Measurements from ENCODE around the gene FJX1. TPM values are rescaled to one million over a fixed set of nuclear protein-coding genes. Genes with fewer than 3 reads are reported as not detected.

FJX1 gene
- total RNA-seq, 2 donors from 2014 or later: 0.55 to 1.8 TPM

DNA sequence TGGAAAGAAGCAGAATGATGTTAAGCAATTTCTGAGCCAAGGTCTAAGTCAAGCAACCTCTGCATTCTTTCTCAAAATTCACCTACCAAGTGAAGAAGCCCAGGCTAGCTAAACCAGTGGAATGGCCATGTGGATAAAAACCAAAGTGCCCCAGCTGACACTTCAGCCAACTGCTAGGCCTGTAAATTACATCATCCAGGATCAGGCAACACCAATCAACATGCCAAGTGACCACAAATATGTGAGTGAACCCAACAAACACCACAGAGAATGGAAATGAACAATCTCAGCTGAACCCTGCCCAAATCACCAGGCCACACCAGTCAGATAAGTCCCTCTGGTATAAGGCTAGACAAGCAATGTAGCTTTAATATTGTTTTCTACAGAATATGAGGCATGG is 25.1 kb upstream of the FJX1 start:
- Mint-ChIP-seq H3K4me1 (ENCODE audit: low read depth in 2 of 2) (peaks cover 0 to 1% of the 10 kb centered on the region in 2 donors), H3K27ac (no peak overlapping the region), H3K4me3 (no peak overlapping the region)

DNA sequence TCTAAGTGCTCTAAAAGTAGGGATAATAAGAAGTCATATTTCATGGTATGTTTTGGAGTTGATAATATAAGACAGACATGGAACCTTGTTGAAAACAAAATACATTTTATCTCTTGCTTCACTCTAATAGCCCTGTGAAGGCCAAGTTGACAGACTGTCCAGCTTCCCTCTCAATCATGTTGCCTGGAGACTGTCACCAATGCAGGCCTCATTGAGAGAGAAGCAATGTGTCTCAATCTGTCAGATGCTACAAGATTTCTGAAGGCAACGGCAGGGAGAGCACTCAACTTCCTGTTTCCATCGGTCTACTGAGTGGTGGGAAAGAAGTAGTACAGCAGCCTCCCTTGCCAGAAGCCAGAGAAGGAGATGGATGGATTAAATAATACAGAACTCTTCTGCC is 23.6 kb upstream of the FJX1 start:
- peaks cover 0 to 5% of the 10 kb centered on the region in 2 donors for H3K4me1 Mint-ChIP-seq (ENCODE audit: low read depth in 2 of 2)
- H3K27me3 Mint-ChIP-seq: peaks cover 32 to 49% of the 10 kb centered on the region in 2 donors
- ATAC-seq: no peak
- no peak for DNase-seq (ENCODE audit: low spot score)
- H3K9me3 Mint-ChIP-seq: no peaks in the 10 kb centered on the region
- H3K36me3 Mint-ChIP-seq: no peaks in the 10 kb centered on the region
- no peak overlapping the region for H3K27ac Mint-ChIP-seq
- H3K4me3 Mint-ChIP-seq: no peak overlapping the region

More for the DNA sequence above, 25.1 kb upstream of the FJX1 start:
- DNase-seq (ENCODE audit: low spot score) (no peak), ATAC-seq (no peak)
- H3K27me3 Mint-ChIP-seq: peaks cover 34 to 56% of the 10 kb centered on the region in 2 donors
- no peaks in the 10 kb centered on the region for H3K36me3 Mint-ChIP-seq
- H3K9me3 Mint-ChIP-seq: no peaks in the 10 kb centered on the region

DNA sequence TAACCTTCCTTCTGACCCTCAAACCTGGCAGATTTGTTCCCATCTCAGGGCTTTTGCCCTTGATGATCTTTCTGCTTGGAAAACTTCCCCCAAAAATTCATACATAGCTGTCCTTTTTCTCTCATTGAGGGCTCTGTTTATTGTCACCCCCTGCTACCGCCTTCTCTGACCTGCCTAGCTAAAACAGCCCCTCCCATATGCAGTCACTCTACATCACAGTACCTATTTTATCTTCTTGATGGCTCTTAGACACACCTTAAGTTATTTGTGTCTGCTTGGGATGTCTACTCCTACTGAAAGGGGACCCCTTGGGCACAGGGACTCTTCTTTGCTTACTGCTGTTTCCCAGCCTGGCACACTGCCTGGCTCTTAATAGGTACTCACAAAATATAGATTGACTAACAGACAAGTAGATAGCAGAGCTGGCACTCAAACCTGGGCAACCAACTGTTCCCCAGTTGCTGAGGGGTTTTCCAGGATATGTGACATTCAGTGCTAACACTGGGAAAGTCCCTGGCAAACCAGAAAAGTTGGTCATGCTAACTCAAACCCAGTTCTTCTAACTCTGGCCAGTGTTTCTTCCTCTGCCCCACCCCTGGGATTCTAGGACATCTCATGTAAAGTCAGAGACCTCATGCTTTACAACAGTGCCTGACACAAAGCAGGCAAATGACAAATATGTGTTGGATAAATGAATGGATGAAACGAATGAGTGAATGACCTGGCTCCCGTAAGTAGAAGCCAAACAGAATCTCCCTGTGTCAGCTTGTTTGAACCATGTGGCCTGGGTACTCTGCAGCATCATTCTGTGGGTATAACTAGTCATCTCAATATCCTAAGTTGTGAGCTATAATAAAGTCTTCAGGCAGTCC is 19.8 kb upstream of the FJX1 start:
- Mint-ChIP-seq H3K4me3 (no peak overlapping the region), H3K27me3 (peaks cover 27 to 35% of the 10 kb centered on the region in 2 donors), H3K27ac (peak overlapping the region in 1 of 2 donors; percentile 7), H3K4me1 (ENCODE audit: low read depth in 2 of 2) (peaks cover 0 to 5% of the 10 kb centered on the region in 2 donors), H3K9me3 (no peaks in the 10 kb centered on the region), H3K36me3 (no peaks in the 10 kb centered on the region)
- no peak for DNase-seq (ENCODE audit: low spot score)
- ATAC-seq: peak; percentile 60 to 68

DNA sequence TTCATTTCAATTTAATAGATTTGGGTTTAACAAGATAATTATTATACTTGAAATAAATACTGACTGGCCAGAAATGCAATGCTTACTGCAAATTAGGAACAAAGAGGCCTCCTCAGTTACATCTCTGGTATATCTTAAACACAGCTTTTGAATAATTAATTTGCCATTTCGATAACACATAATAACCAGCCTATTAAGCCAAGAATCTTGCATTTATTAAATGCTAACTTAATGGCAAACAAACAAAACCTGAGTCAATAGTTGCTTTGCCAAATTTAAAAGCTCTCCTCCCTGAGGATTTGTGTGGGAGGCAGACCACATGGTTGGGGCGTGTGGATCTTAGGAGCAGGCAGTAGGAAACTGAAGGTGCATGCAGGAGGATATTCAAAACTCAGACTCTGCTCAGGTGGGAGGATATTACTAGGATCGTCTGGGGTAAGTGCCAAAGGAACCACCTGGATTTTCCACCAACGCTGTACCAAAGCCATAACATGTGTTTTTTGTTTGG is 17.9 kb upstream of the FJX1 start:
- DNase-seq (ENCODE audit: low spot score): no peak

DNA sequence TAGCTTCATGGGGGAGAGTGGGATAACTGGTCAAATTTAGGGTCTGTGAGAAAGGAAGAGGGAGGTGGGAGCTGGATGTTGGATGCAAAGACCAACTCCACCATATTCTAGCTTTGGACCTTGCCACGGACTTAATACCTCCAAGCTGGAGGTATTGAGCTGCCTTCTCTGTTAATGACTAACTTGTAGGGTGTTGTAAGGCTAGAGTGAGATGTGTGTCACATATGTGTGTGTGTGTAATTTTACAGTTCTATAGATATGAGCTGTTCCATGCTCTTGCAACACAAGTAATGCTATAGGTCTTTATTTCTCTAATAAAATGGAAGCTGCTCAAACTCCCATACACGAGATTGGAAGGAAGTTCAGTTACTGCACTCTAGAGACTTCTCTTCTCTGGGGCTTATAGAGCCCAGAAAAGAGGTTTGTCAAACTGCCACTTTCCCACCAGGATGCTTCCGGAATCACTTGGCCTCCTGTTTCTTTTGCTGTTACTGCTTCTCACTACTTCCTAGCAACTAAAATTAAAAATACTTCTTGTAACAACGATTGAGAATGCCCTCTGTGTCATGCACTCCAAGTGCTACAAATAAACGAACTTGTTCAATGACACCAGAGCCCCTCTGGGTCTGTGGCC is 16.0 kb upstream of the FJX1 start:
- Mint-ChIP-seq H3K9me3 (no peaks in the 10 kb centered on the region), H3K4me3 (no peak overlapping the region), H3K36me3 (no peaks in the 10 kb centered on the region), H3K27me3 (peaks cover 27% of the 10 kb centered on the region in 2 donors), H3K27ac (no peak overlapping the region), H3K4me1 (ENCODE audit: low read depth in 2 of 2) (peaks cover 0 to 5% of the 10 kb centered on the region in 2 donors)
- DNase-seq (ENCODE audit: low spot score): no peak
- ATAC-seq: no peak

More for the DNA sequence above, 17.9 kb upstream of the FJX1 start:
- ATAC-seq: no peak
- Mint-ChIP-seq H3K4me3 (no peak overlapping the region), H3K36me3 (no peaks in the 10 kb centered on the region), H3K27me3 (peaks cover 27 to 28% of the 10 kb centered on the region in 2 donors), H3K27ac (no peak overlapping the region), H3K4me1 (ENCODE audit: low read depth in 2 of 2) (peaks cover 0 to 5% of the 10 kb centered on the region in 2 donors), H3K9me3 (no peaks in the 10 kb centered on the region)

DNA sequence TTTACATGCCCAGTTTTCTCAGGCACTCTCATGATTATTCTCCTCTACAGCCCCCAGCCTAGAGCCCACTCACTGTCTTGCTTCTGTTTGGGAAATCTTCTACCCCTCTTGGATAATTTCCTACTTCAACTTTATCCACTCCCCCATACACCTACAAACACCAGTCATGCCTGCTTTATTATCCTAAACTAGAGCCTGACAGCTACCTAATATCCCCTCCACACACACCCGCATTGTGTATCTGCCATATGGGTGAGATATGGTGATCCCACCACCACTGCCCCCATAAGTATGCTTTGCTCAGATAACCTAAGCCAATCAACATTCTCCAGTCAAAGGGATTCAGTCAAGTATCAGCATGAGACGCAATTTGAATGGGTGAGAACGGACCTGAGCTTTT is 15.3 kb upstream of the FJX1 start:
- no peak for ATAC-seq
- Mint-ChIP-seq H3K27ac (no peak overlapping the region), H3K9me3 (no peaks in the 10 kb centered on the region), H3K4me1 (ENCODE audit: low read depth in 2 of 2) (peaks cover 0 to 5% of the 10 kb centered on the region in 2 donors), H3K36me3 (no peaks in the 10 kb centered on the region), H3K27me3 (peaks cover 25 to 27% of the 10 kb centered on the region in 2 donors), H3K4me3 (no peak overlapping the region)
- DNase-seq (ENCODE audit: low spot score): no peak

DNA sequence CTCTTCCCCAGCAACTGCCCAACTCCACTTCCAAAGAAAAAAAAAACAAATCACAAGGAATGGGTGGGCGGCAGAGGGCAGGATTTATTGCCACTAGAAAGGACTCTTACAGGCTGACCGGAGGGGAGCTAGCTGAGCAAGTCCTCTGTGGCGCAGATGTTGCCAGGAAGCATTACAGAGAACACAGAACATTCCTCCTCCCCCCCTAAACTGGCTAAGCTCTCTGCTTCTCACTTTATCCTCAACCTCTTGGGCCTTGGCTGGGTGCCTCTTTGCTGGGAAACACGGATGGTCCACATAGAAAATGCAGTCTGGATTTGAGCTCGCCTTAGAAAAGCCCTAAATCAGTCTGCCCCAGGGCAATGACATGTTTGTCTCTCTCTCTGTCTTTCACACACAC is 12.6 kb upstream of the FJX1 start:
- no peak for DNase-seq (ENCODE audit: low spot score)

DNA sequence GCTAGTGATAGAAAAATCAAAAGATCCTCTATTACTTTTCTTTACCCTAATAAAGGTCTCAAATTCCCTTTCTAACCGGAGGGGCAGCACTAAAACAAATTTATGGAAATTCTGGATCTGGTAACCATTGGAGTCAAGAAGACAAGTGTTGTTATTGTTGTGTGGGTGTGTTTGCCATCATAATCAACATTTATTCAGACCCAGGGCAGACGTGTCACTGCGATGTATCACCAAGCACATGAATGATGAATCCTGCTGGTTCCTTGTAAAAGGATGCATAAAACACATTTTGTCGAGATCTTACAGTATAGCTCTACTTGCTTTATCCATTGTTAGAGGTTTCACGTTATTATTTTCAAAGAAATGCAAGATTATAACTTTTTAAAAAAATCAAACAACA is 12.1 kb upstream of the FJX1 start:
- Mint-ChIP-seq H3K27me3 (peaks cover 26 to 27% of the 10 kb centered on the region in 2 donors), H3K4me1 (ENCODE audit: low read depth in 2 of 2) (no peaks in the 10 kb centered on the region), H3K27ac (no peak overlapping the region), H3K36me3 (no peaks in the 10 kb centered on the region), H3K4me3 (no peak overlapping the region), H3K9me3 (no peaks in the 10 kb centered on the region)
- DNase-seq (ENCODE audit: low spot score) (no peak), ATAC-seq (no peak)

More for the DNA sequence above, 12.6 kb upstream of the FJX1 start:
- Mint-ChIP-seq H3K27ac (no peak overlapping the region), H3K9me3 (no peaks in the 10 kb centered on the region), H3K36me3 (no peaks in the 10 kb centered on the region), H3K4me3 (no peak overlapping the region), H3K27me3 (peaks cover 26% of the 10 kb centered on the region in 2 donors), H3K4me1 (ENCODE audit: low read depth in 2 of 2) (no peaks in the 10 kb centered on the region)
- ATAC-seq: no peak

DNA sequence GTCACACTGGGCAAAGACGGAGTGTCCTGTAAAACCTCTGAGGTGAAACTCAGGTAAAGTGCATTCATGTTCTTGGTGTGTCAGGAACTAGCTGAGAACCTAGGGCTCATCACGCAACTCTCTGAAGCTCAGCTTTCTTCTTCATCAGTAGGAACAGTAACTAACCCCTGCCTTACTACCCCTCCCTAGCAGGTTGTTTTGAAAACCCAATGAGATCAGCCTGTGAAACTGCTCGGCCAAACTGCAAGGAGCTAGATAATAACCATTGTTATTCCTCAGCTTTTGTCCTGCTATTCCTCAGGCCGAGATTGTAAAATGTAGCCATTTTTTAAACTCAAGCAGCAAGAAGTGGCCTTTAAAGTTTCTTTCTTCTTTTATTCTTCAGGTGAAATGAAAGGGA is 9.8 kb upstream of the FJX1 start:
- H3K36me3 Mint-ChIP-seq: no peaks in the 10 kb centered on the region
- peaks cover 28 to 41% of the 10 kb centered on the region in 2 donors for H3K27me3 Mint-ChIP-seq
- H3K9me3 Mint-ChIP-seq: no peaks in the 10 kb centered on the region
- DNase-seq (ENCODE audit: low spot score): no peak
- no peak for ATAC-seq
- H3K4me1 Mint-ChIP-seq (ENCODE audit: low read depth in 2 of 2): peaks cover 0 to 4% of the 10 kb centered on the region in 2 donors
- no peak overlapping the region for H3K4me3 Mint-ChIP-seq
- no peak overlapping the region for H3K27ac Mint-ChIP-seq

DNA sequence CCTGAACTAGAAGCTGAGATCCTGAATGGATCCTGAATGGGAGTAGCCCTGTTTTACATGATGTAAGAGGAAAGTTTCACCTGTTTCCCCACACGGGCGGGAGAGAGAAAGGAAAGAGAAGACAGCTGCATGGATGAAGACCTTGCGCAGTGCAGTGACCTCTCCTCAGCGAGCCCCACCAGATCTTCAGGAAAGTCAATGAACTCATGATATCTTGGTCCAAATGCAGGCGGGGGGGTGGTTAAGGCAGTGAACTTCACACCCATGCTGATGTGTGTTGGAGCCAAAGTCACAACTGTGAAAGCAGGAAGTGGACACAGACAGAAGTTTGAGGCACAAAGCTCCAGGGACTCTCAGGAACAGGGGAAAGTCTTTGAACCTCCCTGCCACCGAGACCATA is 8.6 kb upstream of the FJX1 start:
- Mint-ChIP-seq H3K4me3 (no peak overlapping the region), H3K27ac (no peak overlapping the region), H3K27me3 (peaks cover 23 to 50% of the 10 kb centered on the region in 2 donors), H3K36me3 (no peaks in the 10 kb centered on the region), H3K9me3 (no peaks in the 10 kb centered on the region), H3K4me1 (ENCODE audit: low read depth in 2 of 2) (peaks cover 0 to 4% of the 10 kb centered on the region in 2 donors)
- no peak for ATAC-seq
- no peak for DNase-seq (ENCODE audit: low spot score)

DNA sequence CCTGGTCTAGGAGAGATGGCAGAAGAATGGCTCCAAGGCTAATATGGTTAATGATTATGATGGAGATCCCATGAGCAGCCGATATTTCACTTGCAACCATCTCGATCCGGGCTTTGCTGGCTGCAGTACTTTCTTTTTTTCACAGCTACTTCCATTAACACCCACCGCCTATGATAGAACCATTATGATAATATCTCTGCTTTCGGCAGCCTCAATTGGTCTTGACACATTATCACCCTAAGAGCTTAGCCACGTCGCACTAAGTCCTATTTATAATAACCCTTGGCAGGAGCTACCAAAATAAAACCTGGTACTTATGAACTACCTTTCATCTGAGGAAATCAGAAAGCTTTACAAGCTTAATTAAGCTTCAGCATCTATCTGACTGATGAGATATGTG is 7.6 kb upstream of the FJX1 start:
- no peak overlapping the region for H3K27ac Mint-ChIP-seq
- H3K36me3 Mint-ChIP-seq: no peaks in the 10 kb centered on the region
- DNase-seq (ENCODE audit: low spot score) (no peak), ATAC-seq (no peak)
- H3K4me3 Mint-ChIP-seq: no peak overlapping the region
- peaks cover 27 to 56% of the 10 kb centered on the region in 2 donors for H3K27me3 Mint-ChIP-seq
- H3K9me3 Mint-ChIP-seq: no peaks in the 10 kb centered on the region
- peaks cover 0 to 4% of the 10 kb centered on the region in 2 donors for H3K4me1 Mint-ChIP-seq (ENCODE audit: low read depth in 2 of 2)

DNA sequence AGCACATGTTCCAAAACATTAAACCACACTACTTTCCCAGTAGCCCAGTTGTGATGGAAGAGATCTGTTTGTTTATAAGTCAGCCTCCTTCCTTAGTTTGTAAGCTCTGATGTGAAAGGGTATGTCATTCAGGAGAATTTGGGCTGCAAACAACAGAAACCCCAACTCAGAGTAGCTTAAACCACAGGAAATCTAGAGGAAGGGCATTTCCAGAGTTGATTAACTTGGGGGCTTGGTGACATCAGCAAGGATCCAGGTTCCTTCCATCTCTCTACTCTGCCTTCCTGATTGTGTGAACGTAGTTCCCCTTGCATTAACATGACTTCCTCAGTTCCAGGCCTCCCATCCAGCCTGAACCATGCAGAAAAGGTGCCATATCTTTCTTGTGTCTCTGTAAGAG is 6.5 kb upstream of the FJX1 start:
- H3K27ac Mint-ChIP-seq: no peak overlapping the region
- H3K36me3 Mint-ChIP-seq: no peaks in the 10 kb centered on the region
- peaks cover 0 to 4% of the 10 kb centered on the region in 2 donors for H3K4me1 Mint-ChIP-seq (ENCODE audit: low read depth in 2 of 2)
- no peaks in the 10 kb centered on the region for H3K9me3 Mint-ChIP-seq
- peaks cover 27 to 60% of the 10 kb centered on the region in 2 donors for H3K27me3 Mint-ChIP-seq
- DNase-seq (ENCODE audit: low spot score) (no peak), ATAC-seq (no peak)
- no peak overlapping the region for H3K4me3 Mint-ChIP-seq

DNA sequence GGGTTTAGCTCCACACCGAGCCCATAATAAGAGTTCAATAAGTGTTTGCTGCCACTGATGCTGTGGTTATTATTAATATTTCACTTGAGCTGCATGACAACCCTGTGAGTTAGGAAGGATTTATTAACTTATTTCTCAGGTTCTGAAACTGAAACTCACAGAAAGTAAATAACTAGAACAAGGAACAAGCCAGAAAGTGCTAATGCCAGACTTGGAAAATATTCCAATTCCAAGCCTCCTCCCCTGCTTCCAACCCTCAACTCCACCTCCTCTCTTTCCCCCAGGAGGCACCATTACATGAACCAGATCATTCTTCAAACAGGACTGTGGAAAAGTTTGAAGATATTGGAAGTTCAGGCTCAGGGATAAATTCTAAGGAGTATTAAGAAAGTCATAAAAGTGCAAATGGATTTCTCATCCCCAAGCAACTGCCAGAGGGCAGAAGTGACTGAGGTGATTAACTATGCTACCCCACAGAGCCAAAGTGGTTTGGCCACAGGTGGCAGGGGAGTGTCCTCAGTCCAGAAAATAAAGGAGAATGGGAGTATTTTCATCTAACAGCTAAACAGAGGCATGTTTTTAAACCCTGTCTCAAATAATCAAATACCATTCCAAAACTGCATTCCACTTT is 3.2 kb upstream of the FJX1 start:
- ATAC-seq (no peak), DNase-seq (ENCODE audit: low spot score) (no peak)
- Mint-ChIP-seq H3K4me1 (ENCODE audit: low read depth in 2 of 2) (peaks cover 4 to 9% of the 10 kb centered on the region in 2 donors), H3K27ac (no peak overlapping the region), H3K4me3 (no peak overlapping the region), H3K9me3 (no peaks in the 10 kb centered on the region), H3K36me3 (no peaks in the 10 kb centered on the region), H3K27me3 (peaks cover 30 to 68% of the 10 kb centered on the region in 2 donors)

Measured in natural killer cell treated with Interleukin-12 subunit alpha and Interleukin-12 subunit beta and Interleukin-15 and Interleukin-18, amount 100 ng/mL, for 72 hours (primary cell).